Keratinocyte (primary cell): ENCODE results near the gene DEF6. TPM values are rescaled to one million over a fixed set of nuclear protein-coding genes. Genes with fewer than 3 reads are reported as not detected.

Source experiments
- DNase-seq: peaks from one replicate; pipeline ENCODE4 v3.0.0-alpha.2; 2011; ENCODE audit warnings: low read depth, missing footprints, low spot score
- FAIRE-seq: peaks from 2 replicates; lab custom pipeline; 2011; peaks lifted over from hg19 to GRCh38; lab: Jason Lieb, UNC
- H2AFZ ChIP-seq: 2 replicates; pipeline ENCODE4 v1.6.0; 2012; ENCODE audit warnings: low read length, control low read depth, inconsistent platforms; ENCODE audit not compliant: control insufficient read depth
- H3K27ac ChIP-seq: 2 replicates; pipeline ENCODE4 v1.5.1; 2011; ENCODE audit warnings: low read length; ENCODE audit not compliant: control insufficient read depth, insufficient read depth
- H3K27me3 ChIP-seq: 3 replicates; pipeline ENCODE4 v1.6.0; 2011; ENCODE audit warnings: low read length; ENCODE audit not compliant: control insufficient read depth, insufficient read depth; ENCODE audit errors: extremely low read depth
- H3K36me3 ChIP-seq, 2 experiments: 2 replicates in 1 of 2; 3 replicates in 1 of 2; pipeline ENCODE4 v1.5.1; 2011; ENCODE audit warnings: low read length in 2 of 2, mild to moderate bottlenecking in 1 of 2; ENCODE audit not compliant: control insufficient read depth in 2 of 2, insufficient read depth in 2 of 2; ENCODE audit errors: extremely low read depth in 1 of 2
- H3K4me1 ChIP-seq: 3 replicates; pipeline ENCODE4 v1.5.1; 2011; ENCODE audit warnings: low read length; ENCODE audit not compliant: control insufficient read depth, insufficient read depth; ENCODE audit errors: extremely low read depth
- H3K4me2 ChIP-seq: 3 replicates; pipeline ENCODE4 v1.6.0; 2011; ENCODE audit warnings: low read depth, low read length; ENCODE audit not compliant: control insufficient read depth, insufficient read depth; ENCODE audit errors: extremely low read depth
- H3K4me3 ChIP-seq, 3 experiments: fragments of 200-600 bp in 1 of 3; sonication (generic) in 1 of 3; 2 replicates in 2 of 3; 3 replicates in 1 of 3; pipeline ENCODE4 v1.5.1; 2011 to 2016; ENCODE audit warnings: low read length in 3 of 3, mild to moderate bottlenecking in 3 of 3, control low read depth in 2 of 3, inconsistent platforms in 1 of 3, low read depth in 1 of 3, mixed read lengths in 1 of 3, mixed run types in 1 of 3, moderate library complexity in 1 of 3; ENCODE audit not compliant: control insufficient read depth in 2 of 3, insufficient read depth in 2 of 3; ENCODE audit errors: extremely low read depth in 1 of 3
- H3K79me2 ChIP-seq: 2 replicates; pipeline ENCODE4 v1.6.0; 2012; ENCODE audit warnings: low read length; ENCODE audit not compliant: control insufficient read depth, insufficient read depth
- H3K9ac ChIP-seq: 3 replicates; pipeline ENCODE4 v1.6.0; 2011; ENCODE audit warnings: low read length; ENCODE audit not compliant: control insufficient read depth, insufficient read depth; ENCODE audit errors: extremely low read depth
- H3K9me1 ChIP-seq: 3 replicates; pipeline ENCODE4 v1.6.0; 2011; ENCODE audit warnings: low read length; ENCODE audit not compliant: control insufficient read depth, insufficient read depth; ENCODE audit errors: extremely low read depth
- H3K9me3 ChIP-seq: 2 replicates; pipeline ENCODE4 v1.5.1; 2012; ENCODE audit warnings: low read depth, low read length; ENCODE audit not compliant: control insufficient read depth
- H4K20me1 ChIP-seq: 3 replicates; pipeline ENCODE4 v1.6.0; 2011; ENCODE audit warnings: low read length; ENCODE audit not compliant: control insufficient read depth, insufficient read depth; ENCODE audit errors: extremely low read depth
- EZH2 ChIP-seq: IDR thresholded peaks from one replicate; pipeline ENCODE4 v1.6.1; 2012; ENCODE audit warnings: inconsistent platforms, mild to moderate bottlenecking, low read length, moderate library complexity
- dilution Hi-C: fragments of 300-500 bp; cut with MboI; formaldehyde crosslinking; loops from one replicate; pipeline ENCODE4 v1.7.0; 2020; ENCODE audit warnings: low sequenced_read_pairs; ENCODE audit not compliant: extremely low pct_ligation_motif_present
- polyA plus RNA-seq, 5 experiments: library from polyadenylated mRNA; depleted of rRNA in 3 of 5; stranded (reverse) in 3 of 5; stranded (forward) in 1 of 5; unstranded in 1 of 5; fragments of >200 nt; gene quantifications; 1 replicate in 1 of 5; 2 replicates in 3 of 5; 3 replicates in 1 of 5; pipeline versions ENCODE4 v1.2.1 to v1.2.3, GENCODE V29; 2011 to 2012; ENCODE audit warnings: missing spikeins in 2 of 5, low read depth in 1 of 5, low replicate concordance in 1 of 5
- TF ChIP-seq, protein P1 (sequence below), 3 experiments: IDR thresholded peaks in 1 of 3; conservative IDR thresholded peaks in 1 of 3; optimal IDR thresholded peaks in 1 of 3; 2 replicates in 2 of 3; 3 replicates in 1 of 3; pipeline versions ENCODE3 to v1.5.1; 2011; ENCODE audit warnings: low read length in 3 of 3, mild to moderate bottlenecking in 3 of 3, moderate library complexity in 2 of 3, control low read depth in 1 of 3, inconsistent platforms in 1 of 3; ENCODE audit not compliant: insufficient read depth in 2 of 3; ENCODE audit errors: extremely low read depth in 1 of 3

Gene DEF6
- polyA plus RNA-seq, 1 donor (not counting 4 experiments of a cell fraction or from before 2014, with no cell fraction given): 17.3 TPM

DNA sequence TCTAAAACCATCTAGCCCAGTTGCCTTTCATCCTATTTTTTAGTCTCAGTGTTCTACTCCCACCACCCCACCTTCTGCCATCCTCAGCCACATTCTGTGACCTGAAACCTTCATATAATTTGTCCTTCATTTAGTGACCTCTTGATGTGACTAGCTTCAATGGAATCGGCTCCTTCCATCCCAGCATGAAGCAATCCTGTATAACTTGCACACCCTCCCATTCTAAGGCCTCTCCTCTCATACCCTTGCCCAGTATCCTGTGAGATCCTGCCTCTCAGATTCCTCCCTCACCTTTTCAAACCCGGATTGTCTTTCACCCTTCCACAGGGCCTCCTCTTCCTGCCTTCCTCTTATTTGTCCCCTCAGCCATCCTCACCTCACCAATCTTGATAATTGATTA lies 35.0 kb upstream of the DEF6 start:
- TF ChIP-seq, protein P1, sequence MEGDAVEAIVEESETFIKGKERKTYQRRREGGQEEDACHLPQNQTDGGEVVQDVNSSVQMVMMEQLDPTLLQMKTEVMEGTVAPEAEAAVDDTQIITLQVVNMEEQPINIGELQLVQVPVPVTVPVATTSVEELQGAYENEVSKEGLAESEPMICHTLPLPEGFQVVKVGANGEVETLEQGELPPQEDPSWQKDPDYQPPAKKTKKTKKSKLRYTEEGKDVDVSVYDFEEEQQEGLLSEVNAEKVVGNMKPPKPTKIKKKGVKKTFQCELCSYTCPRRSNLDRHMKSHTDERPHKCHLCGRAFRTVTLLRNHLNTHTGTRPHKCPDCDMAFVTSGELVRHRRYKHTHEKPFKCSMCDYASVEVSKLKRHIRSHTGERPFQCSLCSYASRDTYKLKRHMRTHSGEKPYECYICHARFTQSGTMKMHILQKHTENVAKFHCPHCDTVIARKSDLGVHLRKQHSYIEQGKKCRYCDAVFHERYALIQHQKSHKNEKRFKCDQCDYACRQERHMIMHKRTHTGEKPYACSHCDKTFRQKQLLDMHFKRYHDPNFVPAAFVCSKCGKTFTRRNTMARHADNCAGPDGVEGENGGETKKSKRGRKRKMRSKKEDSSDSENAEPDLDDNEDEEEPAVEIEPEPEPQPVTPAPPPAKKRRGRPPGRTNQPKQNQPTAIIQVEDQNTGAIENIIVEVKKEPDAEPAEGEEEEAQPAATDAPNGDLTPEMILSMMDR (optimal IDR thresholded peaks at IDR 0.05 in 1 of 3, IDR thresholded peaks at IDR 0.05 in 1 of 3, conservative IDR thresholded peaks at IDR 0.05 in 1 of 3; ENCODE audit: extremely low read depth in 1 of 3, insufficient read depth in 2 of 3, low read length in 3 of 3): no peak
- TF ChIP-seq EZH2: no peak
- H3K4me2 ChIP-seq: no peak overlapping the region
- H3K4me3 ChIP-seq: no peak overlapping the region
- no peaks in the 10 kb centered on the region for H3K27me3 ChIP-seq
- H2AFZ ChIP-seq: no peak overlapping the region
- H3K27ac ChIP-seq: no peak overlapping the region
- H3K9me1 ChIP-seq: no peaks in the 10 kb centered on the region
- H3K9ac ChIP-seq: no peak overlapping the region
- no peaks in the 10 kb centered on the region for H3K9me3 ChIP-seq
- no peaks in the 10 kb centered on the region for H4K20me1 ChIP-seq
- dilution Hi-C loops: no loop called here
- H3K79me2 ChIP-seq: peaks cover 3% of the 10 kb centered on the region
- peaks cover 16% of the 10 kb centered on the region for H3K4me1 ChIP-seq
- no peaks in the 10 kb centered on the region for H3K36me3 ChIP-seq
- DNase-seq: no peak
- no peak for FAIRE-seq

DNA sequence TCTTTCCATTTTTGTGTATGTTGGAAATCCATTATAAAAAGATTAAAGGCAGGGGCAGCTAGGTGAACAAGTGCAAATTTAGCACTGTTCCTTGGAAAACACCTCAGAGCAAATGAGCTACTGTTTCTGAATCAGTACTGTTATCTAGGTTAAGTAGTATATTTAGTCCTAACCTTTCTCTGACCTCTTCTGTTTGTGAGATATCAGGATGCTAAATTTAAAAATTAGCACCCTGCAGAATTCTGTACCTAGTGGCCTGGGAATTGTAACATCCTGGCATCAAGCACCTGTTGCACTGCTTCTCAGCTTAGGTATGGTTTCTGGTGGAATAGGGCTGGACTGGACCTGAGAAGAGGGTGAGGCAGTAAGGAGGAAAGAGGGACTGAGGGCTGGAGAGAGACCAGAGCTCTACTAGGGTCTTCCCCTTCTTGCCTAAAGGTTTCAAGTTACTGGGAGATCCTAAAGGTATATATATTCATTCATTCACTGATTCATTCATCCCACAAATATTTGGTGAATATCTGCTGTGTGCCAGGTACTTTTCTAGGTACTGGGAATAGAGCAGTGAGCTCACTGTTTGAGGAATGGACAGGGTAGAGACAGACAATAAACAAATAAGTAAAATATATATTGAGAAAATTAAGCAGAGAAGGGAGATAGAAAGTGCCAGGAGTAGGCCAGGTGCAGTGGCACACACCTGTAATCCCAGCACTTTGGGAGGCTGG lies 32.9 kb upstream of the DEF6 start:
- Histone ChIP-seq H3K79me2 (no peaks in the 10 kb centered on the region), H3K9ac (no peak overlapping the region), H3K9me3 (no peaks in the 10 kb centered on the region), H4K20me1 (no peaks in the 10 kb centered on the region), H3K27ac (no peak overlapping the region), H3K36me3 (no peaks in the 10 kb centered on the region), H3K9me1 (no peaks in the 10 kb centered on the region), H3K4me3 (no peak overlapping the region), H3K4me2 (no peak overlapping the region), H3K27me3 (no peaks in the 10 kb centered on the region), H3K4me1 (peaks cover 9% of the 10 kb centered on the region), H2AFZ (no peak overlapping the region)
- no peak for TF ChIP-seq EZH2
- TF ChIP-seq, protein P1 (optimal IDR thresholded peaks at IDR 0.05 in 1 of 3, IDR thresholded peaks at IDR 0.05 in 1 of 3, conservative IDR thresholded peaks at IDR 0.05 in 1 of 3; ENCODE audit: extremely low read depth in 1 of 3, insufficient read depth in 2 of 3, low read length in 3 of 3): no peak
- dilution Hi-C loops: no loop called here
- DNase-seq (no peak), FAIRE-seq (no peak)
